A673 (cell line): ENCODE results near the gene RNF113B.

Experiments
- CTCF ChIP-seq: fragments of 300-800, 200-600 bp; sonication (generic); conservative IDR thresholded peaks from 2 replicates; pipeline ENCODE4 v1.5.1; 2017; ENCODE audit warnings: low read depth, mild to moderate bottlenecking, antibody characterized with exemption, low read length, moderate library complexity, mixed read lengths
- EZH2 ChIP-seq: fragments of 200-600 bp; sonication (generic); IDR thresholded peaks from 2 replicates; pipeline ENCODE4 v1.6.1; 2017; ENCODE audit warnings: borderline replicate concordance, low read depth, mild to moderate bottlenecking, mixed read lengths, antibody characterized with exemption, low read length; ENCODE audit not compliant: poor library complexity, severe bottlenecking

GRCh38 chr13:98214707-98215106, 37.6 kb upstream of the RNF113B start:
- TF ChIP-seq EZH2 = no peak
- TF ChIP-seq CTCF = no peak
